Right cardiac atrium (tissue), 5 donors: ENCODE data around the gene SCNN1B. TPM values are rescaled to one million over a fixed set of nuclear protein-coding genes. Genes with fewer than 3 reads are reported as not detected.
A peak's percentile ranks its signal among the peaks of the same experiment; 100 is the strongest.

Experiments used
- ATAC-seq, 2 donors: fragments of 200-7000 bp; cut with Tn5 transposase; one replicate each; pipeline versions ENCODE4 v1.8.0 to v1.9.1; 2020; ENCODE audit warnings: moderate library complexity in 2 of 2, mild to moderate bottlenecking in 1 of 2
- DNase-seq, 3 donors: peaks; one replicate each; pipeline ENCODE4 v3.0.0-alpha.2; 2020
- H3K27ac ChIP-seq: one replicate; pipeline ENCODE4 v1.5.1; 2013; ENCODE audit warnings: mild to moderate bottlenecking, low read length, control low read depth, moderate library complexity
- H3K27me3 ChIP-seq: one replicate; pipeline ENCODE4 v1.6.1; 2013; ENCODE audit not compliant: control insufficient read depth, insufficient read depth
- H3K4me1 ChIP-seq: one replicate; pipeline ENCODE4 v1.6.1; 2013; ENCODE audit warnings: low read length; ENCODE audit not compliant: control insufficient read depth, insufficient read depth
- H3K4me3 ChIP-seq: one replicate; pipeline ENCODE4 v1.5.1; 2013; ENCODE audit warnings: low read length, control low read depth
- H3K9me3 ChIP-seq: one replicate; pipeline ENCODE4 v1.6.1; 2013; ENCODE audit warnings: low read length; ENCODE audit not compliant: control insufficient read depth
- WGBS: extraction: QIAGEN DNeasy Blood & Tissue Kit; methylation state at CpG from one replicate; pipeline ENCODE4 v1.1.7; 2013; 5-methylcytosine and 5-hydroxymethylcytosine counted together
- intact Hi-C, 4 donors: fragments of 100-400 bp; cut with DNase I; formaldehyde crosslinking; loops; one replicate each; pipeline versions ENCODE4 v1.11.0 to v1.14.0; 2022 to 2023
- polyA plus RNA-seq: library from polyadenylated mRNA; stranded (reverse); fragments of 200-250 nt; gene quantifications from one replicate; pipeline ENCODE4 v1.2.3, GENCODE V29; 2013
- total RNA-seq, 4 donors: library from RNA; stranded (reverse); fragmentation: NEBNext Ultra II Directional; extraction: Animal tissue kit (Norgen Biotek cat#: 25700); gene quantifications; one replicate each; pipeline ENCODE4 v1.2.1, GENCODE V29; 2021
- donor health status: healthy with polysubstance abuse.
- donor health status: DM: no; HTN: yes; CAD: no.
- donor health status: DM: no; HTN: no; CAD: no.
- donor health status: DM: no; HTN: yes; CAD: no; lungs with severe emphysema.
- donor health status: DM: yes; HTN: yes; CAD: no.

The SCNN1B gene
- total and polyA plus RNA-seq, 5 donors: 0.09 to 0.17 (median 0.13) TPM; not detected in 1

DNA sequence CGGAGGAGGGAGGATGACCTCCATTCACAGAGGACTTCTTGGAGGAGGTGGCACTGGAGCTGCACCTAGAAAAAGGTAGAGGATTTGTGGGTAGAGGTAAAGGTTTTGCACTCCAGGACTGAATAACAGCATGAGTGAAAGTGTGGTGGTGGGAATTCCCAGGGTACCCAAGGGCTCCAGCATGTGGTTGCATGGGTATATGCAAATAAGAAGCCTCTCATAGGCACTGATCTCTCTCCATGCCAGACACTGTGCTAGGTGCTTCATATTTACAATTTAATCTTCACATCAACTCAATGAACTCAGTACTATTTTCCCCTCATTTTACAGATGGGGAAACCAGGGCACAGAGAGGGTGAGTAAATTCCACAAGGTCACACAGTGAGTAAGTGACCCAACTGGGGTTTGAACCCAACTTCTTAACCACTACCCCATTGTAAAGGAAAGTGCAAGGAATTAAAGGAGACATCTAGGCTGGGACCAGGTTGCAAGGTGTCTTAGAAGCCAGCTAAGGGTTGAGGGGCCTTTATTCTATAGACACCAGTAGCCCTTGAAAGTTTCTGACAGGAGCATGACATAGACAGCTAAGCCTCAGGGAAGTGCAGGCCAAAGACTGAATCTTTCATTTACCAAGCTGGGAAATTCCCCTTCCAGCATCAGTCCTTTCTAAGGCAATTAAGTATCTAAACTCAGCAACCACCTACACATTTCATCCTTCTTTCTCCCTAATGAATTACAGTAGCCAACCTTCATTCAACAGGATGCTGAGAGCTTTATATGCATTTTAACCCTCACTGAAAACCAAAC is 21.3 kb downstream of the SCNN1B start:
- Histone ChIP-seq H3K4me3 (no peak overlapping the region), H3K27me3 (no peaks in the 10 kb centered on the region), H3K4me1 (no peaks in the 10 kb centered on the region), H3K9me3 (no peaks in the 10 kb centered on the region), H3K27ac (no peak overlapping the region)
- intact Hi-C loops: no loop called here
- 92% methylated on average over 1 of the region's 1 CpG for WGBS
- DNase-seq (no peak), ATAC-seq (no peak)

- no peaks in the 10 kb centered on the region for H3K4me1 ChIP-seq
- no peaks in the 10 kb centered on the region for H3K9me3 ChIP-seq
- intact Hi-C loops: no loop called here
- WGBS: 21% methylated on average over 1 of the region's 1 CpG
- ATAC-seq (peak in 1 of 2 donors; percentile 36), DNase-seq (peak; percentile 33 to 62 (median 60))
- no peak overlapping the region for H3K4me3 ChIP-seq
- H3K27ac ChIP-seq: no peak overlapping the region
- no peaks in the 10 kb centered on the region for H3K27me3 ChIP-seq
These were observed 22.6 kb downstream of the SCNN1B start for GRCh38 chr16:23324727-23325126.

DNA sequence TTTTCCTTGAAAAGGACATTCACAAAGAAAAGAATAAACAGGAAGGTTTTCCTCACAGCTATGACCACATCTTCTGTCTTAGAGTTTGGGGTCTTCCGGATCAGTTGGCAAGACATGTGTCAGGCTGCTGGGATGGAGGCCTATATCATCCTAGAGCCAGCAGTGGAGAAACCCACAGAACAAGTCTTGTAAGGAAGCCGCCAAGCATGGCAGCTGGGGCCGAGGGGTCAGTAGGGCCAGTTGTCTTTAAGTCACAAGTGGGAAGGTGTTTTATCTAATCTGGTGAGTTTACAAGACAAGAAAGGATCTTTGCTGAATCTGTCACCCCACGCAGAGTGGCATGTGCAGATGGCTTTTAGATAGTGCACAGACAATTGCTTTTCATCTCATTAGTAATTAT is 25.7 kb downstream of the SCNN1B start:
- intact Hi-C loops: no loop called here
- H3K4me1 ChIP-seq: no peaks in the 10 kb centered on the region
- no peaks in the 10 kb centered on the region for H3K9me3 ChIP-seq
- no peak for ATAC-seq
- 63% methylated on average over 4 of the region's 4 CpGs for WGBS
- H3K4me3 ChIP-seq: no peak overlapping the region
- H3K27ac ChIP-seq: no peak overlapping the region
- no peak for DNase-seq
- H3K27me3 ChIP-seq: no peaks in the 10 kb centered on the region

DNA sequence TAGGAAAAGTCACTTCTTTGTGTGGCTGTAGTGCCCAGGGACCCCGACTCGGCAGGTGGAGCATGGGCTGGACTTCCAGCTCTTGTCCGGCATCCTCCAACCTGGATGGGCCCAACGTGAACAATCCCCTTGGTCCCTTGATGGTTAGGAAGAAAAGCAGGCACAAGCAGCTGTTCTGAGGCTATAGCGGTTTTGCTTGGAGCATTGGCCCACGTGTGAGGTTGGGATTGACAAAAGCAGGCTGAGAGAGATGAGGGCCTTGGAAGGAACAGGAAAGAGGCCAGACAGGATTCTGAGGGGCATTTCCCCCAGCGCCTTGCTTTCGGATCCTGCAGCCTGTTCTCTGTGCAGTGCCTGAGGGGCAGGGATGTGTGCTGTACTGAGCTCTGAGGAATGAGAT is 28.1 kb downstream of the SCNN1B start:
- intact Hi-C loops: no loop called here
- DNase-seq: no peak
- no peaks in the 10 kb centered on the region for H3K27me3 ChIP-seq
- H3K4me1 ChIP-seq: no peaks in the 10 kb centered on the region
- H3K27ac ChIP-seq: no peak overlapping the region
- 70% methylated on average over 8 of the region's 8 CpGs for WGBS
- no peak overlapping the region for H3K4me3 ChIP-seq
- no peak for ATAC-seq
- no peaks in the 10 kb centered on the region for H3K9me3 ChIP-seq

GRCh38 chr16:23330583-23331249 is 28.6 kb downstream of the SCNN1B start:
- intact Hi-C loops: no loop called here
- Histone ChIP-seq H3K27me3 (no peaks in the 10 kb centered on the region), H3K4me3 (no peak overlapping the region), H3K9me3 (no peaks in the 10 kb centered on the region), H3K27ac (no peak overlapping the region), H3K4me1 (no peaks in the 10 kb centered on the region)
- DNase-seq (no peak), ATAC-seq (no peak)
- 72% methylated on average over 11 of the region's 11 CpGs for WGBS

DNA sequence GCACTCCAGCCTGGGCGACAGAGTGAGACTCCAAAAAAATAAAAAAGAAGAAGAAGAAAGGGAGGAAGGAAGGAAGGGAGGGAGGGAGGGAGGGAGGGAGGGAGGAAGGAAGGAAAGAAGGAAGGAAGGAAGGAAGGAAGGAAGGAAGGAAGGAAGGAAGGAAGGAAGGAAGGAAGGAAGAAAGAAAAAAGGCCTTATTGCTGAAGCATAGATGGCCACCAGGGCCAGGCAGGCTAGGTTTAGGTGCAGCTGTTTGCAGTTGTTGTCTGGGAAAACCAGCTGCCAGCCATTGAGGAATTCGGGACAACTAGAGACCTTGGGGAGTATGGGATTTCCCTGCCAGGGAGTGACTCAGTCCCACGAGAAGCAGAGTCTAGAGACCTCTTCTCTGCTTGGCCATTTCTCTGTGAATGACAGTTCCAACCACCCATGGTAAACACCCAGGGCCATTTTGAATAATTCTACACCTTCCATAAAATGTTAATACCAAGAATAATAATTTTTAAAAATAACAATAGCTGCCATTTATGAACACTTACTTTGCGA is 31.0 kb downstream of the SCNN1B start:
- intact Hi-C loops: no loop called here
- no peak for DNase-seq
- no peaks in the 10 kb centered on the region for H3K4me1 ChIP-seq
- H3K27me3 ChIP-seq: no peaks in the 10 kb centered on the region
- ATAC-seq: no peak
- H3K4me3 ChIP-seq: no peak overlapping the region
- H3K27ac ChIP-seq: no peak overlapping the region
- no peaks in the 10 kb centered on the region for H3K9me3 ChIP-seq
- WGBS: 59% methylated on average over 4 of the region's 4 CpGs

- WGBS: 76% methylated on average over 11 of the region's 11 CpGs
- ATAC-seq: no peak
- Histone ChIP-seq H3K4me1 (no peaks in the 10 kb centered on the region), H3K4me3 (no peak overlapping the region), H3K27me3 (no peaks in the 10 kb centered on the region), H3K27ac (no peak overlapping the region), H3K9me3 (no peaks in the 10 kb centered on the region)
- intact Hi-C loops: no loop called here
- DNase-seq: no peak
These were observed 31.8 kb downstream of the SCNN1B start for GRCh38 chr16:23333831-23334456.

- intact Hi-C loops: no loop called here
- no peak overlapping the region for H3K27ac ChIP-seq
- no peaks in the 10 kb centered on the region for H3K9me3 ChIP-seq
- no peaks in the 10 kb centered on the region for H3K4me1 ChIP-seq
- WGBS: 72% methylated on average over 3 of the region's 3 CpGs
- no peak for ATAC-seq
- no peak overlapping the region for H3K4me3 ChIP-seq
- no peaks in the 10 kb centered on the region for H3K27me3 ChIP-seq
- no peak for DNase-seq
These were observed 32.4 kb downstream of the SCNN1B start for GRCh38 chr16:23334457-23334853.

DNA sequence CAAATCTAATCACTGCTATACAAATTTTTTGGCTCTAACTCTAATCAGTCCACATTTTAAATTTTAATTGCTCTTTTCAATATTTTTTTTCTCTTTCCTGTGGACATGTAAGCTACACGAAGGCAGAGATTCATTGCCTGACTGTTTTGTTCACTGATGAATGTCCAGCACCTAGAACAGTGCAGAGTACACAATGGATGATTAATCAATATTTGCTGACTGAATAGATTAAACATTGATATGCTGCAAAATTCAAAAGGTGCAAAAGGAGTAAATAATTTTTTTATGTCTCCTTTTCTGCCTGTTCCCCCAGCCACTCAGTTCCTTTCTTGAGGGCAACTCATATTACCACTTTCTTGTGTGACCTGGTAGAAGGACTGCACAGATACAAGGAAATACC is 32.8 kb downstream of the SCNN1B start:
- WGBS: 55% methylated on average over 1 of the region's 1 CpG
- Histone ChIP-seq H3K4me1 (no peaks in the 10 kb centered on the region), H3K27ac (no peak overlapping the region), H3K9me3 (no peaks in the 10 kb centered on the region), H3K27me3 (no peaks in the 10 kb centered on the region), H3K4me3 (no peak overlapping the region)
- intact Hi-C loops: no loop called here
- ATAC-seq (no peak), DNase-seq (no peak)

DNA sequence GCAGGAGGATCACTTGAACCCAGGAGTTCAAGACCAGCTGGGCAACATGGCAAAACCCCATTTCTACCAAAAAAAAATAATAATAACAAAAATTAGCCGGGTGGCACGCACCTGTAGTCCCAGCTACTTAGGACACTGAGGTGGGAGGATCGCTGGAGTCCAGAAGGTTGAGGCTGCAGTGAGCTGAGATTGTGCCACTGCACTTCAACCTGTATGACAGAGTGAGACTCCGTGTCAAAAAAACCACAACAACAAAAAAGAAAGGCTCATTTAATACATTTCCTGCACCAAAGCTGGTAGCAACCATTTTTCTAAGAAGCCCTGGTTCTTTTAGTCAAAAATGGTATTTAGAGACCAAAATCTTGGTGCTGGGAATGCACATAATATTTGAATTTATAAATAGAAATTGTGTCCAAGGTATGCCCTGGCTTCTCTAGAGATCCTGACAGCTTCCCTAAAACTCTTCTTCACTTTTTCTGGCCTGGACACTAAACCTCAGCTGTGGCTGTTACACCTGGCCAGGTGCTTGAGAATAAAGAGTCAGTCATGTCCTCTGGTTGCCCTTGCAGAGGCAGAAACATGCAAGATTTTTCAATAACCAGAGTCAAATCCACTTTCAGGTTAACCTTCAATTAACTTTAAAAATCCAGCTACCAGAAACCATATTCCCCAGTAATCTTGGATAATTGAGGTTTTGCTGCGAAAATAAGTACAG is 35.9 kb downstream of the SCNN1B start:
- Histone ChIP-seq H3K4me3 (no peak overlapping the region), H3K27ac (no peak overlapping the region), H3K27me3 (no peaks in the 10 kb centered on the region), H3K4me1 (no peaks in the 10 kb centered on the region), H3K9me3 (no peaks in the 10 kb centered on the region)
- intact Hi-C loops: no loop called here
- DNase-seq (no peak), ATAC-seq (no peak)
- 85% methylated on average over 5 of the region's 5 CpGs for WGBS
